HEK293 (cell line): ENCODE measurements around the gene DNAJB4.

Source experiments
- CTCF ChIP-seq: fragments of 450-650 bp; formaldehyde crosslinking; IDR thresholded peaks from 2 replicates; pipeline ENCODE4 v1.5.1; 2016; ENCODE audit warnings: missing biosample characterization, missing genetic modification characterization
- FEZF1 ChIP-seq: fragments of 450-650 bp; formaldehyde crosslinking; IDR thresholded peaks from 2 replicates; pipeline ENCODE4 v1.5.1; 2016; ENCODE audit warnings: missing biosample characterization, missing genetic modification characterization
- ZFHX2 ChIP-seq: fragments of 450-650 bp; formaldehyde crosslinking; conservative IDR thresholded peaks from 2 replicates; pipeline ENCODE4 v1.5.1; 2016; ENCODE audit warnings: missing biosample characterization, missing genetic modification characterization
- ZNF174 ChIP-seq: fragments of 450-650 bp; formaldehyde crosslinking; IDR thresholded peaks from 2 replicates; pipeline ENCODE4 v1.5.0; 2017; ENCODE audit warnings: missing biosample characterization, mild to moderate bottlenecking, missing genetic modification characterization
- ZNF248 ChIP-seq: fragments of 450-650 bp; formaldehyde crosslinking; IDR thresholded peaks from 2 replicates; pipeline ENCODE4 v1.5.1; 2017; ENCODE audit warnings: missing biosample characterization, missing genetic modification characterization
- ZNF514 ChIP-seq: fragments of 450-650 bp; formaldehyde crosslinking; IDR thresholded peaks from 2 replicates; pipeline ENCODE4 v1.5.1; 2016; ENCODE audit warnings: missing biosample characterization, missing genetic modification characterization
- ZNF530 ChIP-seq: fragments of 450-650 bp; formaldehyde crosslinking; IDR thresholded peaks from 2 replicates; pipeline ENCODE4 v1.5.1; 2016; ENCODE audit warnings: low read depth, missing biosample characterization, missing genetic modification characterization
- ZNF558 ChIP-seq: fragments of 450-650 bp; formaldehyde crosslinking; IDR thresholded peaks from 2 replicates; pipeline ENCODE4 v1.5.1; 2016; ENCODE audit warnings: missing biosample characterization, missing genetic modification characterization
- ZNF707 ChIP-seq: fragments of 450-650 bp; formaldehyde crosslinking; IDR thresholded peaks from 2 replicates; pipeline ENCODE4 v1.5.1; 2016; ENCODE audit warnings: missing biosample characterization, missing genetic modification characterization
- TF ChIP-seq, protein P1 (sequence below): fragments of 450-650 bp; formaldehyde crosslinking; IDR thresholded peaks from 2 replicates; pipeline ENCODE4 v1.5.1; 2017; ENCODE audit warnings: missing biosample characterization, missing genetic modification characterization
- TF ChIP-seq, protein P2 (sequence below): fragments of 450-650 bp; formaldehyde crosslinking; IDR thresholded peaks from 2 replicates; pipeline ENCODE4 v1.5.1; 2016; ENCODE audit warnings: missing biosample characterization, missing genetic modification characterization
- TF ChIP-seq, protein P3 (sequence below): fragments of 450-650 bp; formaldehyde crosslinking; IDR thresholded peaks from 2 replicates; pipeline ENCODE4 v1.5.1; 2016; ENCODE audit warnings: missing biosample characterization, missing genetic modification characterization

DNA sequence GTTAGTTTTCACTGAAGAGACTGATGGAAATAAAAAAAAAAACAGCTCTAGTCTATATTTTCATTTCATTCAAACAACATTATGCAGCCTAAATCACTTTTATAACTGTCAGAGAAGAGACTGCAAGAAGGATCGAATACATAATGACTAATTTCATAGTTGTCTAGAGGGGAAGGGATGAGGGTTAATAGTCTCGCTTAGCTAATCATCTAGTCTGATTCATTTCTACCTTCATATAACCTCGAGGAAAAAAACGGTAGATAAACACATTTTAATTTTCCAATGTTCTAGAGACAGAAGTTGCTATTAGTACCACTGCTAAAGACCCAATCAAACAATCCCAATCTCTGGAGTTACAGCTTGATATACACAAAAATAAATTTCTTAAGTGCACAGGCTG, 29.4 kb upstream of the DNAJB4 start:
- TF ChIP-seq FEZF1 (tag by site-specific recombination) (no peak), ZNF514 (no peak), ZNF558 (tag by site-specific recombination) (no peak), ZNF174 (tag by site-specific recombination) (no peak), ZFHX2 (tag by site-specific recombination) (no peak), ZNF248 (tag by site-specific recombination) (no peak), CTCF (tag by site-specific recombination) (no peak), ZNF530 (tag by site-specific recombination) (no peak), ZNF707 (tag by site-specific recombination) (no peak)
- TF ChIP-seq, protein P1, sequence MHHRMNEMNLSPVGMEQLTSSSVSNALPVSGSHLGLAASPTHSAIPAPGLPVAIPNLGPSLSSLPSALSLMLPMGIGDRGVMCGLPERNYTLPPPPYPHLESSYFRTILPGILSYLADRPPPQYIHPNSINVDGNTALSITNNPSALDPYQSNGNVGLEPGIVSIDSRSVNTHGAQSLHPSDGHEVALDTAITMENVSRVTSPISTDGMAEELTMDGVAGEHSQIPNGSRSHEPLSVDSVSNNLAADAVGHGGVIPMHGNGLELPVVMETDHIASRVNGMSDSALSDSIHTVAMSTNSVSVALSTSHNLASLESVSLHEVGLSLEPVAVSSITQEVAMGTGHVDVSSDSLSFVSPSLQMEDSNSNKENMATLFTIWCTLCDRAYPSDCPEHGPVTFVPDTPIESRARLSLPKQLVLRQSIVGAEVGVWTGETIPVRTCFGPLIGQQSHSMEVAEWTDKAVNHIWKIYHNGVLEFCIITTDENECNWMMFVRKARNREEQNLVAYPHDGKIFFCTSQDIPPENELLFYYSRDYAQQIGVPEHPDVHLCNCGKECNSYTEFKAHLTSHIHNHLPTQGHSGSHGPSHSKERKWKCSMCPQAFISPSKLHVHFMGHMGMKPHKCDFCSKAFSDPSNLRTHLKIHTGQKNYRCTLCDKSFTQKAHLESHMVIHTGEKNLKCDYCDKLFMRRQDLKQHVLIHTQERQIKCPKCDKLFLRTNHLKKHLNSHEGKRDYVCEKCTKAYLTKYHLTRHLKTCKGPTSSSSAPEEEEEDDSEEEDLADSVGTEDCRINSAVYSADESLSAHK (tag by site-specific recombination) = no peak
- TF ChIP-seq, protein P2, sequence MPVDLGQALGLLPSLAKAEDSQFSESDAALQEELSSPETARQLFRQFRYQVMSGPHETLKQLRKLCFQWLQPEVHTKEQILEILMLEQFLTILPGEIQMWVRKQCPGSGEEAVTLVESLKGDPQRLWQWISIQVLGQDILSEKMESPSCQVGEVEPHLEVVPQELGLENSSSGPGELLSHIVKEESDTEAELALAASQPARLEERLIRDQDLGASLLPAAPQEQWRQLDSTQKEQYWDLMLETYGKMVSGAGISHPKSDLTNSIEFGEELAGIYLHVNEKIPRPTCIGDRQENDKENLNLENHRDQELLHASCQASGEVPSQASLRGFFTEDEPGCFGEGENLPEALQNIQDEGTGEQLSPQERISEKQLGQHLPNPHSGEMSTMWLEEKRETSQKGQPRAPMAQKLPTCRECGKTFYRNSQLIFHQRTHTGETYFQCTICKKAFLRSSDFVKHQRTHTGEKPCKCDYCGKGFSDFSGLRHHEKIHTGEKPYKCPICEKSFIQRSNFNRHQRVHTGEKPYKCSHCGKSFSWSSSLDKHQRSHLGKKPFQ (tag by site-specific recombination) = no peak
- TF ChIP-seq, protein P3, sequence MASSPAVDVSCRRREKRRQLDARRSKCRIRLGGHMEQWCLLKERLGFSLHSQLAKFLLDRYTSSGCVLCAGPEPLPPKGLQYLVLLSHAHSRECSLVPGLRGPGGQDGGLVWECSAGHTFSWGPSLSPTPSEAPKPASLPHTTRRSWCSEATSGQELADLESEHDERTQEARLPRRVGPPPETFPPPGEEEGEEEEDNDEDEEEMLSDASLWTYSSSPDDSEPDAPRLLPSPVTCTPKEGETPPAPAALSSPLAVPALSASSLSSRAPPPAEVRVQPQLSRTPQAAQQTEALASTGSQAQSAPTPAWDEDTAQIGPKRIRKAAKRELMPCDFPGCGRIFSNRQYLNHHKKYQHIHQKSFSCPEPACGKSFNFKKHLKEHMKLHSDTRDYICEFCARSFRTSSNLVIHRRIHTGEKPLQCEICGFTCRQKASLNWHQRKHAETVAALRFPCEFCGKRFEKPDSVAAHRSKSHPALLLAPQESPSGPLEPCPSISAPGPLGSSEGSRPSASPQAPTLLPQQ (tag by site-specific recombination) = no peak
